ENCODE measurements around the gene C1orf198. TPM values are rescaled to one million over a fixed set of nuclear protein-coding genes. Genes with fewer than 3 reads are reported as not detected.

C1orf198 gene
- total and polyA plus RNA-seq, 2 of the 8 experiments (the other 6 are each of a cell fraction or from before 2014, with no cell fraction given): 30.6 to 45.0 TPM

GRCh38 chr1:230916587-230917283 lies 48.4 kb upstream of the C1orf198 start:
- H2AFZ ChIP-seq (ENCODE audit: low read length): no peak overlapping the region
- CTCF ChIA-PET (ENCODE audit: partially characterized antibody): interaction anchor here (0.6 to 1.9 kb wide), 21 partner anchors 8 to 290 kb away, joined by 3 to 7 read pairs (median 4); no protein-coding TSS in a partner anchor
- no peaks in the 10 kb centered on the region for H3K79me1 ChIP-seq (ENCODE audit: low read depth, low read length)
- no peaks in the 10 kb centered on the region for H3K79me2 ChIP-seq (ENCODE audit: control insufficient read depth in 1 of 2, insufficient read depth in 2 of 2, low read length in 2 of 2)
- H3K23me2 ChIP-seq (ENCODE audit: low read depth, low read length): no peaks in the 10 kb centered on the region
- POLR2A ChIA-PET (ENCODE audit: partially characterized antibody): no interaction called here
- H3K9ac ChIP-seq (replicated peaks in 1 of 4; ENCODE audit: extremely low read depth in 1 of 4, low read depth in 3 of 4, low read length in 3 of 4): no peak overlapping the region
- no peak overlapping the region for H4K91ac ChIP-seq (replicated peaks; ENCODE audit: insufficient read length, low read length)
- H4K8ac ChIP-seq (ENCODE audit: extremely low read depth, insufficient read depth, low read length): no peak overlapping the region
- H3K18ac ChIP-seq (ENCODE audit: extremely low read depth, low read length): no peak overlapping the region
- no peak overlapping the region for H3K56ac ChIP-seq (replicated peaks; ENCODE audit: insufficient read length, low read depth, low read length)
- H4K5ac ChIP-seq (ENCODE audit: insufficient read length, low read depth, low read length): no peak overlapping the region
- WGBS, 2 experiments (ENCODE audit: extremely low coverage in 1 of 2, insufficient coverage in 1 of 2, insufficient read length in 1 of 2, insufficient replicate concordance in 2 of 2, low coverage in 1 of 2, low lambda C conversion rate in 2 of 2, missing lambda C conversion rate in 1 of 2): 82% methylated on average over 8 of the region's 8 CpGs; no CpG with 5 or more reads in 1 of the 2 experiments
- no peaks in the 10 kb centered on the region for H3K4me1 ChIP-seq (replicated peaks in 1 of 4; ENCODE audit: control insufficient read depth in 3 of 4, insufficient read depth in 4 of 4, low read length in 3 of 4)
- H3K23ac ChIP-seq (ENCODE audit: insufficient read length): no peak overlapping the region
- H3K4me3 ChIP-seq (ENCODE audit: extremely low read depth in 1 of 4, insufficient read depth in 2 of 4, low read depth in 3 of 4, low read length in 4 of 4): no peak overlapping the region
- H2BK12ac ChIP-seq (ENCODE audit: low read depth, low read length): no peak overlapping the region
- H2BK5ac ChIP-seq (ENCODE audit: low read depth, low read length): no peak overlapping the region
- no peak overlapping the region for H3K14ac ChIP-seq (ENCODE audit: insufficient read length)
- DNase-seq (ENCODE audit: low read depth in 1 of 2, low spot score in 2 of 2) (no peak), FAIRE-seq (no peak)
- H2AK5ac ChIP-seq (ENCODE audit: low read depth, low read length): no peak overlapping the region
- H2BK15ac ChIP-seq (ENCODE audit: low read length): no peak overlapping the region
- H3K4ac ChIP-seq (replicated peaks; ENCODE audit: insufficient read length, low read depth, low read length): no peak overlapping the region
- H3K9me3 ChIP-seq (ENCODE audit: insufficient read depth in 2 of 2, low read depth in 1 of 2, low read length in 1 of 2): no peaks in the 10 kb centered on the region
- no peak overlapping the region for H3K27ac ChIP-seq (ENCODE audit: low read depth, low read length)
- no peaks in the 10 kb centered on the region for H4K20me1 ChIP-seq (replicated peaks in 1 of 2; ENCODE audit: control insufficient read depth in 1 of 2, insufficient read depth in 2 of 2, low read length in 2 of 2)
- no peaks in the 10 kb centered on the region for H3K27me3 ChIP-seq (replicated peaks in 1 of 4; ENCODE audit: control insufficient read depth in 3 of 4, extremely low read depth in 1 of 4, insufficient read depth in 3 of 4, low read length in 3 of 4)
- H3K4me2 ChIP-seq (ENCODE audit: insufficient read depth in 1 of 2, low read depth in 2 of 2, low read length in 2 of 2): no peak overlapping the region
- no peak overlapping the region for H2BK120ac ChIP-seq (replicated peaks; ENCODE audit: low read depth, low read length)
- H2BK20ac ChIP-seq (ENCODE audit: low read length): no peak overlapping the region
- no peaks in the 10 kb centered on the region; a peak in 3 of 8 replicates for H3K36me3 ChIP-seq (ENCODE audit: control insufficient read depth in 2 of 4, insufficient read depth in 4 of 4, low read length in 3 of 4)
- TF ChIP-seq POLR2A (IDR thresholded peaks at IDR 0.05; ENCODE audit: control extremely low read depth in 1 of 2, low read depth in 2 of 2, low read length in 2 of 2): no peak
- no peak for TF ChIP-seq ZNF274 (IDR thresholded peaks at IDR 0.05; ENCODE audit: borderline replicate concordance, extremely low read depth, low read length)
- TF ChIP-seq TCF12 (IDR thresholded peaks at IDR 0.05; ENCODE audit: low read depth, low read length): no peak
- TF ChIP-seq SIN3A (conservative IDR thresholded peaks at IDR 0.05 in 1 of 2, IDR thresholded peaks at IDR 0.05 in 1 of 2; ENCODE audit: low read depth in 1 of 2, low read length in 2 of 2): no peak
- no peak for TF ChIP-seq TEAD4 (IDR thresholded peaks at IDR 0.05; ENCODE audit: low read depth, low read length)
- no peak for TF ChIP-seq KDM4A (IDR thresholded peaks at IDR 0.05; ENCODE audit: low read depth, low read length, severe bottlenecking)
- TF ChIP-seq CBX8 (IDR thresholded peaks at IDR 0.05; ENCODE audit: borderline replicate concordance, low read depth, low read length): no peak
- TF ChIP-seq CEBPB (IDR thresholded peaks at IDR 0.05; ENCODE audit: low read depth, low read length): no peak
- TF ChIP-seq SP1 (IDR thresholded peaks at IDR 0.05; ENCODE audit: low read depth, low read length): no peak
- TF ChIP-seq RAD21 (IDR thresholded peaks at IDR 0.05 in 1 of 2, conservative IDR thresholded peaks at IDR 0.05 in 1 of 2; ENCODE audit: low read depth in 2 of 2, low read length in 2 of 2): no peak
- TF ChIP-seq USF2 (IDR thresholded peaks at IDR 0.05; ENCODE audit: low read length): no peak
- no peak for TF ChIP-seq CBX5 (IDR thresholded peaks at IDR 0.05; ENCODE audit: low read depth, low read length)
- TF ChIP-seq POU5F1 (IDR thresholded peaks at IDR 0.05; ENCODE audit: low read depth, low read length): no peak
